Cortex of kidney (tissue), 1 donor: ENCODE results near the gene RMND1.
"Not testable (repeated sequence)": the region's sequence is repeated elsewhere in the genome, so short reads cannot be mapped to it uniquely, and the experiment has no call there.

Experiments
- DNase-seq: peaks from one replicate; lab custom pipeline; 2025; lab: John Stamatoyannopoulos, UW

The RMND1 gene, protein sequence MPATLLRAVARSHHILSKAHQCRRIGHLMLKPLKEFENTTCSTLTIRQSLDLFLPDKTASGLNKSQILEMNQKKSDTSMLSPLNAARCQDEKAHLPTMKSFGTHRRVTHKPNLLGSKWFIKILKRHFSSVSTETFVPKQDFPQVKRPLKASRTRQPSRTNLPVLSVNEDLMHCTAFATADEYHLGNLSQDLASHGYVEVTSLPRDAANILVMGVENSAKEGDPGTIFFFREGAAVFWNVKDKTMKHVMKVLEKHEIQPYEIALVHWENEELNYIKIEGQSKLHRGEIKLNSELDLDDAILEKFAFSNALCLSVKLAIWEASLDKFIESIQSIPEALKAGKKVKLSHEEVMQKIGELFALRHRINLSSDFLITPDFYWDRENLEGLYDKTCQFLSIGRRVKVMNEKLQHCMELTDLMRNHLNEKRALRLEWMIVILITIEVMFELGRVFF

DNA sequence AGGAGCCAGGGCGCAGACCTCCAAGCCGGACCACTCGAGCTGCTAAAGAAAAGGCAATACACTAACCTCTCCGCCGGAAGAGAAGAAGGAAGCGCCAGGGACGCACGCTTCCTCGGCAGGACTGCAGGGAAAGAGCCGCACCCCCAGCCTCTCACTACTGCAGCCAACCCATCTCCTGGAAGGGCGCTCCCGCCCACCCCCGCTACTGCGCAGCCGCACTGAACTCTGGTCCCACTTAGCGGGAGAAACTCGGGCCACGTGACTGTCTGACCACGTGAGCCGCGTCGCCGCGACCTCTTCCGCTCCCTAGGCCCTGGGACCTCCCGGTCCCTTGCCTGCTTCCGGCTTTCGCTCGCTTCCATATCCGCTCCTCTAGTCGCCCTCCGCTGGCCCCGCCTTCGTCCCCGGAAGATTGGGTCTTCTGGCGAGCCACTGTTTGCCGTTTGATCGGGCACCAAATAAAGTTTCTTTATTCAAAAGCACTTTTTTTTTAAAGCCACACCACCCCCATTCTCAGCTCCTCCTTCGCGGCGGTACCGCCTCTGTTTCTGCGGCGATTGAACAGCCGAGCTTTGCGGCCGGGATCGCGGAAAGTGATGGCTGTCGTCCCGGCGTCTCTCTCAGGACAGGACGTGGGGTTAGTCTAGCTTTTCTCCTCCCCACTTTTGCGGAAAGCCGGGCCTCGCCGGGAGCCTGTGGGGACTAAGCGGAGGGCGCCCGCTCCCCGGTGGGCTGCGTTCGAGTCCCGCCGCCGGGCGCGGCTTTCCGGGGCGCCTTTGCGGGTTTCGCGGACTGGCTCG is at the start of gene RMND1:
RMND1 (minus strand) TSS at position 177 of the 800 bp plus-strand sequence. CDS start 6,315 bp downstream, outside the sequence.
- peak; percentile 65 for DNase-seq

GRCh38 chr6:151499551-151499950 is 47.6 kb upstream of the RMND1 start:
- DNase-seq = no peak

- DNase-seq = no peak
Measured at GRCh38 chr6:151498327-151498726, 46.4 kb upstream of the RMND1 start.

GRCh38 chr6:151497905-151498304 is 46.0 kb upstream of the RMND1 start:
- DNase-seq = no peak

DNA sequence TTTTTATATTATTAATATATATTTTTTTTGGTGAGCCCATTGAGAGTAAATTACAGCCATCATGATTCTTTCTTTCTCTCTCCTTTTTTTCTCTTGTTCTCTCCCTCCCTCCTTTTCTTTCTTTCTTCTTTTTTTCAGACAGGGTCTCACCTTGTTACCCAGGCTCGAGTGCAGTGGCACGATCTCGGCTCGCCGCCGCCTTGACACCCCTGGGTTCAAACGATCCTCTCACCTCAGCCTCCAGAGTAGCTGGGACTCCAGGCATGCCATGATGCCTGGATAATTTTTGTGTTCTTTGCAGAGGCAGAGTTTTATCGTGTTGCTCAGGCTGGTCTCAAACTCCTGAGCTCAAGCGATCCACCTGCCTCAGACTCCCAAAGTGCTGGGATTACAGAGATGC is 43.5 kb upstream of the RMND1 start:
- no peak for DNase-seq

GRCh38 chr6:151494936-151495320 is 43.0 kb upstream of the RMND1 start:
- DNase-seq = no peak

- no peak for DNase-seq
Measured at GRCh38 chr6:151494235-151494935, 42.5 kb upstream of the RMND1 start.

DNA sequence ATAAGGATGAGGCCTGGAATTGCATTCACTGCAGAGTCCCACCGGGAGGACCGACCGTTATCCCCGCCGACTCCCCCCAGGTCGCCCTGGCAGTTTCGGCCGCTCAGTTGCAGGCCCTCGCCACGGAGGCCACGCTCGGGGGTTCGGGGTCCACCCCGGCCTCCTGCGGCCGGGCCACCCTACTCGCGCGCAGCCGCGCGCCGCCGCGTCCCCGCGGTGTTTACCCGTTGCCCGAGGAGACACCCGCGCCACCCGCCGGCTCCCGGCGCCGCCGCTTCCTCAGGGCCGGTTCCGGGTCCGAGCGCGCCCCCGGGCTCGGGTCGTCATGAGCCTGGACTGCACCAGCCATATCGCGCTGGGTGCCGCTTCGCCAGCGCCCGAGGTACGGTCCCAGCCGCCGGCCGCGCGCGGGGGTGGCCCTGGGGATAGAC is 41.9 kb upstream of the RMND1 start, which contains the start of gene CCDC170:
CCDC170 (plus strand) TSS at position 214 of the 431 bp plus-strand sequence; CDS start at position 326, 112 bp downstream.
- no peak for DNase-seq

DNA sequence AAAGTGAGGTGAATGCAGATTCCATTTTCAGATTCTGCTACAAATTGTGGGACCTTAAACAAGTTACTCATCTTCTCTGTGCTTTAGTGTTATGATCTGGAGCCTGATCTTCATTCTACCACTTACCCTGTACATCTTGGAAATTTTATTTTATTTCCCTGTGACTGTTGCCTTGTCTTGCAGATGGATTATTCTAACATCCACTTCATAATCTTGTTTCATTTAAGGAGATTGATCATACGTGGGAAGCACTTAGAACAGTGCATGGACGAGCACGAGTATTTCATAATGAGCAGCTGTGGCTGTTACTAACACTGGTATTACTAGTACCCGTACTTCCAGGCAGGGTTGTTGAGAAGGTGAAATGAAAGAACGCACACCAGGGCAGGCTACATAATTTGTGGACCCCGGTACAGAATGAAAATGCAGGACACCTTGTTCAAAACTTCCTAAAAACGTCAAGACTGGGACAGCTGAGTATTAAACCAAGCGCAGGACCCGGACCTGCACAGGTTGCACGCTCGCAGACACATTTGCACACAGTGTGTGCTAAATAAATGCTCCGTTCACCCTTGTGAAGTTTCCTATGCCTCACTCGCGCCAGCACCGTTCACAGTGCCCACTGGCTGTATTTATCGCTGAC is 41.4 kb upstream of the RMND1 start:
- DNase-seq = no peak

- DNase-seq = no peak
Measured at GRCh38 chr6:151490996-151491395, 39.1 kb upstream of the RMND1 start.

- no peak for DNase-seq
Measured at GRCh38 chr6:151488226-151488625, 36.3 kb upstream of the RMND1 start.

GRCh38 chr6:151483994-151484393 is 32.1 kb upstream of the RMND1 start:
- no peak for DNase-seq

GRCh38 chr6:151482290-151482689 is 30.4 kb upstream of the RMND1 start:
- no peak for DNase-seq

- DNase-seq = no peak
Measured at GRCh38 chr6:151481786-151482185, 29.9 kb upstream of the RMND1 start.

- no peak for DNase-seq
Measured at GRCh38 chr6:151478670-151479069, 26.7 kb upstream of the RMND1 start.

- DNase-seq = no peak
Measured at GRCh38 chr6:151477726-151478125, 25.8 kb upstream of the RMND1 start.

DNA sequence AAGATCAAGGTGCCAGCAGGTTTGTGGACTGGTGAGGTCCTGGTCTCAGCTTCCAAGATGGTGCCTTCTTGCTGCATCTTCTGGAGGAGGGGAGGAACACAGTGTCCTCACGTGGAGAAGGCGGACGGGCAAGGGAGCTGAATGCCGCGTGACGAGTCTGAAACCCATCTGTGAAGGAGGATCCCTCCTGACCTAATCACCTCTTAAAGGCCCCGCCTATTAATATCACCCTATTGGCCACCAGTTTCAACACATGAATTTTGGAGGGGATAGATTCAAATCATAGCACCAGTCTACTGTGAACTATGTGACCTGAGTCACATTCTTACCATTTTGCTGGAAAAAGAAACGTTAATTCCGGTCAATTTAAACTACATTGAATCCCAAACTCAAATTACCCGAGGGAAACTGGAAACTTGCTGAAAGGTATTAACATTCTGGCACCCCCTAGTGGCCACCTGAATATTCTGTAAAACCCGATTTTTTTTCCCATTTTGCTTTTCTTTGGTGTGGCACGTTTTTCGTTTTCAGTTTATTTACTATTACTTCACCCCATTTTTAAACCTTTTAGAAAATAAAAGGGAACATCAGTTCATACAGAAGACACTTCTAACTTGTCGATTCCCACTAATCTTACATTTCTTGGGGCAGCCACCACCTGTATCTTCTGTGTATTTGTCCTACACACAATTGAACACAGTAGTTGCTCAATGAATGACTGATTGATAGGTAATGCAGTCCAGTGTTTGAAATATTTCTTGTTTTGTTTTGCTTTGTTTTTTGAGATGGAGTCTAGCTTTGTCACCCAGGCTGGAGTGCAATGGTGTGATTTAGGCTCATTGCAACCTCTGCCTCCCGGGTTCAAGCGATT is 24.0 kb upstream of the RMND1 start:
- no peak for DNase-seq

DNA sequence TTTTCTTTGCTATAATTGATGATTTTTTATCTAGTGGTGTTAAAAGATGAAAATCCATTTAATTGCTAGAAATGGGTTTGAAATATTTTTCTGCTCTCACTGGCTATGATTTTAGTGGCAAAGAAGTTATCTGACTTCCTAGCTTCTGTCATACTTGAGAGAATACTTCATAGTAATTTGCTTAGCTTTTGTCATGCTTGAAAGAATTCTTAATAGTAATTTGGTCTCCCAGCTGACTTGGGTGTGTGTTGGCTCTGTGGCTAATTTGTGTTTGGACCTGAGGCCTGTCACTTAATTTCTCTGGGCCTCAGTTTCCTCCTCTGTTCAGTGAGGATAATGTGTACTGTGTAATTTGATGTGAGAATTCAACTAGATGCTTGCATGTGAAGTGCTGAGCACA is 12.8 kb upstream of the RMND1 start:
- no peak for DNase-seq

- no peak for DNase-seq
Measured at GRCh38 chr6:151461673-151462072, 9.7 kb upstream of the RMND1 start.

- DNase-seq = not testable (repeated sequence)
Measured at GRCh38 chr6:151455751-151456398, 3.9 kb upstream of the RMND1 start.
